ENCODE results near the gene SLC7A14.

DNA sequence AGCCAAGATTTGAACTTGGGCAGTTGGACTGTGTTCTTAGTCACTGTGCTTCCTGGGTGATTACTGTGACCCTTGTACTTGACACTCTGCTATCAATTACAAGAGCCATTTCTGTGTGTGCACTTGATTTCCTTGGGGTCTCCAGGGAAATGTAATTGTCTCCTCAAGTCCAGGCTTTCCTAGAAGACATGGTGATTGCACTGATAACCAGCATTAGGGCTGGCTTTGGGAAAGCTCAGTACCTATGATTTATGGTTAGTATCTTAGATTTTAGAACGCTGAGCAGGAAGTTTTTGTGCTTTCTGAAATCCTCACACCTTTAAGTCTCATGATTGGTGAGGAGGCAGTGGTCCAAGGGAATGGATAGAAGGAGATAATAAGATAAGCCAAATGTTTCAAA lies 168.8 kb downstream of the SLC7A14 start:
- TF ChIP-seq EZH2 (IDR thresholded peaks at IDR 0.05; ENCODE audit: insufficient read depth, poor library complexity, severe bottlenecking) = no peak
- TF ChIP-seq EZH2phosphoT487 (IDR thresholded peaks at IDR 0.05; ENCODE audit: insufficient read depth, low read depth) = no peak

All from GM23248 (cell line).